ENCODE results near the gene PUM1.
"Not testable (repeated sequence)": the region's sequence is repeated elsewhere in the genome, so short reads cannot be mapped to it uniquely, and the experiment has no call there.

PUM1 gene

DNA sequence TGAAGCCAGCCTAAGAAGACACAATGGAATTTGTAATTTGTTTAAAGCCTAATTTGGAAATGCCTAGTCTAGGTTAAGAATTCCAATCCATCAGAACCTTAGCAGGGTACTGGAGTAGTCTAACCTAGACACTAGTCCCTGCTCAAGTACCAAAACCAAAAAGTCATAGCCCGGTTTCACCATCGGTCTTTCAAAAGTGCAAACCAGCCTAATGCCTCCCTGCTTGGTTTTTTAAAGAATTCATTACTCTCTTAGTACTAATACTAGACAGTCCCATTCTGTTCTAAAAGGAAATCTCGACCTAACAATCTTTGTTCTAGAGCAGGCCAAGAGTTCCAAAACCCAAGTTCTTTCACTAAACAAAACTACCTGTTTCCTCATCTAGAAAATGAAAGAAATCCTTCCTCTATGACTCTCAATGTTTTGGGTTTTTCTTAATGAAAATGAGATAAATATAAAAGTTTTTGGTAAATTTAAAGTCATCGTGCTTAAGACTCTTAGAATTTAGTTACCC is 2.6 kb downstream of the PUM1 start:
- no peak for DNase-seq

DNA sequence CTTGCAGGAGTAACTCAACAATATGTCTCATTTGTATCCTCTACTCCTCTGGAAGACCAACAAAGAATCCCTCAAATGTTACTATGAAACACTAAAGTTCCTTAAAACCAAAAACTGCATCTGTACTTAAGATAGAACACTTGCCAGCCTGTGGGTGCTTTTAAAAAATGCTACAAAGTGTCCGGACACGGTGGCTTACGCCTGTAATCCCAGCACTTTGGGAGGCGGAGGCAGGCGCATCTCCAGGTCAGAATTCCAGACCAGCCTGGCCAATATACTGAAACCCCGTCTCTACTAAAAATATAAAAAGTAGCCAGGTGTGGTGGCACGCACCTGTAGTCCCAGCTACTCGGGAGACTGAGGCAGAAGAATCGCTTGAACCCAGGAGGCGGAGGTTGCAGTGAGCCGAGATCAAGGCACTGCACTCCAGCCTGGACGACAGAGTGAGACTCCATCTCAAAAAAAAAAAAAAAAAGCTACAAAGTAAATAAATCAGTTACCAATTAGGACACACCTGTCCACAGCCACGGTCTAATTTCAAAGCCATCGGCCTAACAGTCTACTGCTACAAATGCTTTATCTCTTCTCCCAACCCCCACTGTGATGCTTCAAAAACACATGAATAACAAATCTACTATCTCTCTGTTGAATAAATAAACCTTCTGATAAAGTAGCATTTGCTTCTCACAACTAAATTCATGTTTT is 3.2 kb downstream of the PUM1 start:
- DNase-seq = not testable (repeated sequence)

DNA sequence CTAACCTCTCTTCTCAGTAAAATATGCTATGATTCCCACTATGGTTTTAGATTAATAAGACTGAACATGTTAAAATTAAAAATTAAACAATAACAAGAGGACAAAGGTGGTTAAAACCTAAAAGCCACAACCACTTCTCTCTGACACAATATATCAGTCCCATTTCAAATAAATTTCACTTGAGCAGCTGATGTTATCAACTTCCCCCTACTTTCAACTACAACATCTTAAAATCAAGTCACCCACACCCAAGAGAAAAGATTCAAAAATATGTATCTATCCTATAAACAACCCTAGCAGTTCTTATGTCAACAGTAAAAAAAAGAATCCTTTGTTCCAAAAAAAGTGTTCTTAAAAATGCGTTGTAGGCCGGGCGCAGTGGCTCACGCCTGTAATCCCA is 7.5 kb downstream of the PUM1 start:
- DNase-seq = no peak

DNA sequence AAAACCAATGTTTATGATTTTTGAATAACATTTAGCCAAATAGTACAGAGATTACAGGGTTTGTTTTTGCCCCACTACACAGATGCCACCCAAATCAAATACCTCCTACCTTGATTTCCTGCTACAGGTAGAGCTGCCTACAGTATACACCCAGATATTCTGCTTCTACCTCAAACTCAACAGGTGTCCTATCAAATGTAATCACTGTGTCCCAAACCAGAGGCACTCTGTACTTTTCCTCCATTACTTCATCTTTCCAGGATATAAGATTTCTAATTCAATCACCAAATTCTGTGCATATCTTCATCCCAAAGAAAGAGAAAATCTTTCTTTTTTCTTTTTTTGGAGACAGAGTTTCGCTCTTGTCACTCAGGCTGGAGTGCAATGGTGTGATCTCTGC is 9.6 kb downstream of the PUM1 start:
- no peak for DNase-seq

DNA sequence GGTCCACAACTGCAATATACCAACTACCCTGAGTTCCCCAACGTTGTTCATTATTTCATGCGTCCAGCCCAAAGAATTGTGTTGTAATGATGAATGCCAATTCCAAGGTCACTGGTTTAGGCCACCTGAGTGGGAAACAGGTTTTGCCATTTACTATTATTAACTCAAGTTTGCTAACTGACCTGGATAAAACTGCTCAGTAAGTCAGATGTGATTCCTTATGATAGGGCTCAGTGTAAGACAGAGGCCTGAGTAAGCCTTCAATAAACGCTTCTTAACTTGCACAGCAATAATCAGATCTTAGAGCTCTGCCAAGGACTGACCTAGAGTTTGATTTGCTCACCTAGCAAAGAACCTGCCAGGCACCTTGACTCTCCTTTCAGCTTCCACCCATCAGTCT is 10.0 kb downstream of the PUM1 start:
- no peak for DNase-seq

DNA sequence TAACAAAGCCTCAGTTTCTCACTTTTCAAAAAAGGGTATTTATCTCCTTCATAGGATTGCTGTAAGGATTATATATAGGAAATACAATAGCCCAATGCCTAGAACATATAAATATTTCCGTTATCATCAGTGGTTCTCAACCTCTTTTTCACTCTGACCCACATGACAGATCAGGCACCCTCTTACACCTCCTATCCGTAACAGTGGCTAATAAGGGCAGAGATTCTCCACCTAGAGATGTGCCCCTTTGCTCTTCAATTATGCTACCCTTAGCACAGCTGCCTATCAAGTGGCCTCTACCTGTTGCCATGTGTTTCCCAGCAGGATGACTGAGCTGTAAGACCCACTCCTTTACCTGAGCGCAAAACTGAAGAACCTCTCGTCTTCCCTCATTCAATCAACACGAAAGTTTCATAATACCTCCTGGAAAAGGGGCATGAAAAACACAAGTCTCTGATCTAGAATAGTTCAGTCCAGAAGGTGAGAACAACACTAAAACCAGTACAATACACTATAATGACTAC is 10.5 kb downstream of the PUM1 start:
- DNase-seq = no peak

DNA sequence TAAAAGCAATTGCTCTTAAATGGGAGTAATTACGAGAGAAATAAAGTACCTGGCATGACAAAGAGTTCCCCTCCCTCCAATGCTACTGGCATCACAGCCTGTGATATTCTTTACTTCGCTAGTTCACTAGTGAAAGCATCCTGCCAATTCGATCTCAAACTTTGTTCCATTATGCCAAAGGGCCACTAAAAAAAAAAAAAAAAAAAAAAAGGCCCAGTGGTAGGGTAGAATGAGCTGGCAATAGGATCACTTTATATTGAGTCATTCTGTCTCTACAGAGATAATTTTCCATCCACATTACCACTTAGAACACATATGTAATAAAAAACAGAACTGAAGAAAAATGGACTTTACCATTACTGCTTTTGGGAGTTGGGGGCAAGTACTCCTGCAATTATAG is 11.2 kb downstream of the PUM1 start:
- no peak for DNase-seq

DNA sequence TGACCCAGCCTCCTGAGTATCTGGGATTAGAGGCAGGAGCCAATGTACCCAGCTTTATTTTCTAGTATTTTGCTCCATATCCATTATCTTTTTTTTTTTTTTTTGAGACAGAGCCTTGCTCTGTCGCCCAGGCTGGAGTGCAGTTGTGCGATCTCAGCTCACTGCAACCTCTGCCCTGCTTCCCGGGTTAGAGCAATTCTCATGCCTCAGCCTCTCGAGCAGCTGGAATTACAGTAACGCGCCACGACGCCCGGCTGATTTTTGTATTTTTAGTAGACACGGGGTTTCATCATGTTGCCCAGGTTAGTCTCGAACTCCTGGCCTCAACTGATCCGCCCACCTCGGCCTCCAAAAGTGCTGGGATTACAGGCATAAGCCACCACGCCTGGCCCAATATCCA is 12.9 kb downstream of the PUM1 start:
- DNase-seq = not testable (repeated sequence)

DNA sequence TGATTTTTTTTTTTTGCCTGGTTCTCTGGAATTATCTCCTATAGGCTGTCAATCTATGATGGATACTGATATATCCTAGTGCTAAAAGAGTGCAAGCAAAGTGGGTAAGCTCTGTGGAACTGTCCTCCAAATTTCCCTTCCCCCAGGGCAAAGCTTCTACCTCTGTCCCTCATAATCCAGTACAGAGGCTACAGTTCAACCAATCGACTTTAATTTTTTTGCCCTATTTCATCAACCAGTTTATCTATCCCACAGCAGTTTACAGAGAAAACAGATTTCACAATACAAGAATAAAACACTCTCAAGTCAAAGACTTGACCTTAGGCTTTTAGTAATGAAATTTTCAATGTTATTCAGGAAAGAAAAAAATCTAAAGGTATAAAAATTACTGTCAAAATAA is 13.9 kb downstream of the PUM1 start:
- DNase-seq = no peak

DNA sequence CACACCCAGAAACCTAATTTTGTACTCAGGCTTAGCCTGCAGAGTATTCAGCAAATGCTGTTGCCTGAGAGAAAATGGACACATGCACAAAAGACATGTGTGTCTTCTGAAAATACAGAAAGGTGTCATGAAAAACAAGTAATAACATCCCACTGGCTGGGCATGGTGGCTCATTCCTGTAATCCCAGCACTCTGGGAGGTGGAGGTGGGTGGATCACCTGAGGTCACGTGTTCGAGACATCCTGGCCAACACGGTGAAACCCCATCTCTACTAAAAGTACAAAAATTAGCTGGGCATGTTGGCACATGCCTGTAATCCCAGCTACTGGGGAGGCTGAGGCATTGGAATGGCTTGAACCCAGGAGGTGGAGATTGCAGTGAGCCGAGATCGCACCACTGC is 18.0 kb downstream of the PUM1 start:
- not testable (repeated sequence) for DNase-seq

DNA sequence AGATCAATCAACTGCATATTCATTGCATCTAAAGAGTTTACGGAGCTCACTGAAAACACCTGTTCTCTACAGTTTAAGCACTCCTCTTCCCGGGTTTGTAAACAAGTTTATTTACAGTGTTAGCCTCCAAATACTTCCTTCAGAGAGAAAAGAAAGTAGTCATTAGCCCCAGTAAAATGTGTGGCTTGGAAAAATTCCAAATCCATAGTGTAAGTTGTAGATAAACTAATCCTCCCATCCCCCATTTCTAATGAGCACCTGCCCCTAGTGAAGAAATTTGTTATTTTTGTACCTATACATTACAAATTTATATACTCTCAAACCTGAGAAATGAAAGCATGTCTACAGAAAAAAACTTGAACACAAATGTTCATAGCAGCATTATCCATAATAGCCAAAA is 21.9 kb downstream of the PUM1 start:
- DNase-seq = no peak

DNA sequence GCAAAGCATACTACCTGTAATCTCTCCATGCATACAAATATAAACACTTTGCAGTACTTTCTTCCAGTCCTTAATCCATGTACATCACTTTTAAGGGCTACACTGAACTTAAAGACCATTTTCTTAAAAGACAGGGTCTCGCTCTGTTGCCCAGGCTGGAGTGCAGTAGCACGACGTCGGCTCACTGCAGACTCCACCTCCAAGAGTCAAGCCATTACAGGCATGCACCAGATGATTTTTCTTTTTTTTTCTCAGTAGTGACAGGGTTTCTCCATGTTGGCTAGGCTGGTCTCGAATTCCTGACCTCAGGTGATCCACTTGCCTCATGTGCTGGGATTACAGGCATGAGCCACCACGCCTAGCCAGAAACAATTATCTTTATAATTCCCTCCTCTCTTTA is 22.9 kb downstream of the PUM1 start:
- DNase-seq = no peak

DNA sequence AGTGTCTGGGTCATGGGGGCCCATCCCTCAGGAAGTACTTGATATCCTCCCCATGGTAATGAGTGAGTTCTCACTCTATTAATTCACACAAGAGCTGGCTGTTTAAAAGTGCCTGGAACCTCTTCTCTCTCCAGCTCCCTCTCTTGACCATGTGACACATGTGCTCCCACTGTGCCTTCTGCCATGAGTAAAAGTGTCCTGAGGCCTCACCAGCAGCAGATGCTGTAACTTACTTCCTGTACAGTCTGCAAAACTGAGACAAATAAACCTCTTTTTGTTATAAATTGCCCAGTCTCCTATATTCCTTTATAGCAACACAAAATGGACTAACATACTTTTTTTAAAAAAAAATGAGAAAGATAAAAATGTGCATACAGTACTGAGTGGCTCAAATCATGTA is 24.0 kb downstream of the PUM1 start:
- DNase-seq = no peak

DNA sequence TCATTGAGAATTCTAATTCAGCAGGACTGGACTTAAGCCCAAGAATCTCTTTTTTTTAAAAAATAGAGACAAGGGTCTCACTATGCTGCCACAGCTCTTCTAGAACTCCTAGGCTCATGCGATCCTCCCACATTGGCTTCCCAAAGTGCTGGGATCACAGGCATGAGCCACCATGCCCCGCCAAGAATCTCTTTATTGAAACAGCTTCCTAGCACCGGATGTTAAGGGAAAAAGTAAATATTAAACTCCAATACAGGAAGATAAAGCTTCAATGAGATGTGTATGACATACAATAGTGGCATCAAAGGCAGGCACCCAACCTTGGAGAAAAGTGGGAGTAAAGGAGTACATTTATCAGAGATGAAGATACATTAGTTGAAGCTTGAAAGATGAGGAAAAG is 25.5 kb downstream of the PUM1 start:
- DNase-seq = no peak

DNA sequence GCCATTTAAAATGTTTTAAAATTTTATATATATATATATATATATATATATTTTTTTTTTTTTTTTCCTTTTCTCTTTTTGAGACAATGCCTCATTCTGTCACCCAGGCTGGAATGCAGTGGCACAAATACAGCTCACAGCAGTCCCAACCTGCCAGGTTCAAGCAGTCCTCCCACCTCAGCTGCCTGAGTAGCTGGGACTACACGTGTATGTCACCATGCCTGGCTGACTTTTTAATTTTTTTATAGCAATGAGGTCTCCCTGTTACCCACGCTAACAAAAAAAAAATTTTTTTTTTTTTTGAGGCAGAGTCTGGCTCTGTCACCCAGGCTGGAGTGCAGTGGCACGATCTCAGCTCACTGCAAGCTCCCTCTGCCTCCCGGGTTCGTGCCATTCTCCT is 26.6 kb downstream of the PUM1 start:
- not testable (repeated sequence) for DNase-seq

DNA sequence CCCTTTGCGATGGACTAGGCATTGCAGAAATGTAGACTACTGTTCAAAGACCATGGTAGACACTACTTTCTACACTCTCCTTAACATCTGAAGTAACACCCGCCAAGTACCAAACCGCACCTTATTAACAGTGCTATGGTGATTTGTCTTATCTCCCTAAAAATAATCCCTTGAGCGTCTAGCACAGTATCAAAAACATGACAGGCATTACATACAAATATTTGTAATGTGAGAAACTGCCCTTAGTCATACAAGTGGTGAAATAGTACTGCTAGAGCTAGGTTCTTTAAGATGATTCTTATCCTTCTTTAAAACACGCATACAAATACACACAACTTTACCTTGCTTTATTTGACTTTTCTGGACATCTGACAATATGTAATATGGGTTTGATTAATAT is 27.2 kb downstream of the PUM1 start:
- DNase-seq = no peak

DNA sequence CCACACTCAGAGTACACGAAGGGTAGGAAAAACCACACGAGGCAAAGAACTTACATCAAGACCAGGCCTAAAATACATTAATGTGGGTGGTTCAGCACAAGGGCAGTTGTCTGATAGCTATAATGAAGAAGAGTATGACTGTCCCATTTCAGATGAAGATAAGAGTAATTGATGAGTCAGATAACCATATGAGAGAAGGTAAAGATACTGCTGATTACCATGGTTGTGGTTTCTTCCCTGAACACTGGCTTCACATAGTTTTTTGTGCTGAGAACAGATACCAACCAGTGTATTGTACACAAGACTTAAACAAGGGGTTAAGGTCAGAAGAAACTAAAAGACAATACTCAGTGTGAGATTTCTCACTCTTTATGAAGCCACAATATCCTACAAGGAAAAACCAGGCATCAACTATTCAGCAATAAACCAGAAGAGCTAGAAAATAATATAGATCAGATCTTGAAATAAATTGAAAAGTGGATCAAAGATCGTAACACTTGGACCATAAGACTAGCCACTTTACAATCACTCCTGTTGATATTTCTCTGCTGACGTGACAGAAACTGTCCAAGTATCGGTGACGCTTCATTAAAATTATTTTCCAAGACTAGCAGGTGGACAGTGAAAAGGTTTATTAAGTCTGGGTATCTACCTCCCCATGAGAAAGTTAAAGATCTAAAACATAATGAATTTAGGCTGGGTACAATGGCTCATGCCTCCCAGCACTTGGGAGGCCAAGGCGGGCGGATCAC is 28.6 kb downstream of the PUM1 start:
- no peak for DNase-seq

DNA sequence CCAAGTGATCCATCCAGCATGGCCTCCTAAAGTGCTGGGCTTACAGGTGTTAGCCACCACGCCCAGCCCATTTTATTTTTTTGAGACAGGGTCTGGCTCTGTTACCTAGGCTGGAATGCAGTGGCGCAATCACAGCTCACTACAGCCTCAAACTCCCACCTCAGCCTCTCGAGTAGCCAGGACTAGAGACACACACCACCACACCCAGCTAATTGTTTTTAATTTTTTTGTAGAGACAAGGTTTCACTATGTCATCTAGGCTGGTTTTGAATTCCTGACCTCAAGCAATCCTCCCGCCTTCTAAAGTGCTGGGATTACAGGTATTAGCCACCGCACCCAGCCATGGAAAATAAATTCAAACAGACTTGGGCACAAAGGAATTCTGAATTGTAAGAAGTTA is 31.9 kb downstream of the PUM1 start:
- no peak for DNase-seq

DNA sequence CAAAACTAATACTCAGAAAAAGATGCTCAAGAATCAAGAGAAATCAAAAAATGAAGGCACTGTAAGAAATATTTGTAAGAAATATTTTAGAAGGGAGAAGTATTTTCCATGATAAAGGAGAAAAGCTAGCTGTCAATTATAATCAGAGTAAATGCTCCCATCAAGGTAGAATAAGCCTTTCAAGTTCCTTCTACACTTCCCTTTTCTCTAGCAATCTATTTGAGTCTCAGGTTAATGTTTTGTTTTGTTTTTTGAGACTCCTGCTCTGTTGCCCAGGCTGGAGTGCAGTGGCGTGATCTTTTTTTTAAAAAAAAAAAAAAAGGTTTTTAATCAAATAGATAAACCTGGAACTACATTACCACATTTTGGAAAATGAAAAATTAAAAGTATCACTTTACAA is 33.3 kb downstream of the PUM1 start:
- DNase-seq = no peak

DNA sequence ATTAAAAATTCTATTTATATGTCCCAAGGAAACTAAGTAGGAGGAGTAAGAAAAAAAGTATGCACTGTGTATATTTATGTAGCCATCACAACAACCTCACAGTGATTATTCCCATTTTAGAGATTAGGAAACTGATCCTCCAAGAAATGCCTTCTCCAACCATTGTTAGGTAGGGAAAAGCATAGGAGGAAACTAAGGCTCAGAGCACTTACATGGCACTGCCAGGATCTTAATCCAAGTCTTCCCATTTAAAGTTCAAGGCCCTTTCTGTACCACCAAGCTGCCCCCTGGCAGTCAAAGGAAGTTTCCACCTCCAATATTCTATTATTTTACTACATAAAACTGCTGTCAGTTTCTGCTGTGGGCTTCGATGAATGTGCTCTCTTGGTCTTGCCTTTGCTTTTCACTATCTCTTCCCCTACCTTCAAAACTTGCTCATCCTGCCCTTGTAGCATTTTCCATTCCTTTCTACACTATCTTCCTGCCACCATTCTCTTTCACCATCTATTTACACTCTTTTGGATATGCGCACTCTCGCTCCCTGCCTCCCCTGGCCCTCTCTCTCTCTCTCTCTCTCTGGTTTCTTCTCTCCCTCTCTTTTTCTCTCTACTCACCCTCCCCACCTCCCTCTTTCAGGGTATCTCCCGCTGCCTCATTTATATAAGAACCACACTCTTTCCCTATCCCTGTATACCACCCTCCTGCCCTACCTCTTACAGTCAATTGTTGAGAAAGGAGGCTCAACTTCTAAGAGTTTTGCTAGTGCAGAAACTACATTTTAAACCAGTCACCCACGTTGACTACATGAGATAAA is 34.0 kb downstream of the PUM1 start:
- no peak for DNase-seq

DNA sequence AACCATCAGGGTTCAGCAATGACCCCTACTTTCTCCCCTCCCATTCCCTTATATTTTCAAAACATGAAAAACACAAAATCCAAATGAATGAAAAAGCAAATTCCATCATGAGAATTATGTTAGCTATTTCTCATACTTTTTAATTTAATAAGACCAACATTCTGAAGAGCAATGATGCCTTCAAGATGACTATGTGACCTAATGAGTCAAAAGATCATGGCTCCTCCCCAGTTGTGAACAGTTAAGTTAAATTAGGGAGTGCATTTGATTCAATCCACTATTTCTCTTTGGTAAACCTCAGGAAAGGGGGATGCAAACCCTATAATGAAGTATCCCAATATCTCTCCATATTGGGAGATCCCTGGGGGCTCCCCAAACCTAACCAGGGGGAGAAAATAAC is 36.5 kb downstream of the PUM1 start:
- no peak for DNase-seq

DNA sequence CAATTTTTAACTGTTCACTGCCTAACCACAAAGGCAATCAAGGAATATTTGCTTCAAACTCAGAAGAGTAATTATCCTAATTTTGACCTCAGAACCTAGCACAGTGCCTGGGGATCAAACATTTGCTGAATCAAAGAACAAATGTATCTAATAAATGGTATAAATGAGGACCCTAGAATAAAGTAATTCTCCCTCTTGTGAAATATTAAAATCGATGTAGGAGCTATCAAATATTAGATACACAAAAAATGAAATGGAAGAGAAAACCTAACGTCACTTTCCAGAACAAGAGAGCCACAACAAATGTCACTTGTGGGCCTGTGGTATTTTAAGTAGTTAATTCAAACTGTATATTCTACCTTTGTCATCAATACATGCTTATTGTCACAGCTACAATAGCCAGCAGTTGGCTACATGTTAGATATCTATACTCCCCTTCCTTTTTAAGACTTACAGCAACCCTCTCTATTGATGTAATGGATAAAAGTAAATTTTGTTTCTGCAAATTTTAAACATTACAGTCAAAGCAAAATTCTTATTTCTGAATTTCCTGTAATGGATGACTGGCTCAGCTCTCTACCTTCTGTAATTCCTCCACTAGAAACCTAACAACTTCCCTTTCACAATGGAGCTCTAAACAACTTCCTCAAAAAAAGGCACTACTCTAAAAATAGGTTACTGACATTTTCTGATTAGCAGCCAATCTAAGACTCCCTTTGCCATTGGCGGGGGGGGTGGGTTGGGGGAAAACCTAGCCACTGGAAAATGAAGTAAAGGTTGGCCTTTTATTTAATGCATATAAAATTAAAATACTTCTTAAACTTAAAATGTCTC is 37.6 kb downstream of the PUM1 start:
- no peak for DNase-seq

Data from T-helper 9 cell (primary cell).